GM18519 (cell line): ENCODE data around the gene WDCP.
"Not testable (repeated sequence)": the region's sequence is repeated elsewhere in the genome, so short reads cannot be mapped to it uniquely, and the experiment has no call there.

Source experiments
- ATAC-seq: cut with Tn5 transposase; IDR thresholded peaks from one replicate; pipeline ENCODE4 v1.9.1; 2021; ENCODE audit warnings: mild to moderate bottlenecking, moderate library complexity; ENCODE audit not compliant: unreplicated experiment, low FRiP score

Gene WDCP

DNA sequence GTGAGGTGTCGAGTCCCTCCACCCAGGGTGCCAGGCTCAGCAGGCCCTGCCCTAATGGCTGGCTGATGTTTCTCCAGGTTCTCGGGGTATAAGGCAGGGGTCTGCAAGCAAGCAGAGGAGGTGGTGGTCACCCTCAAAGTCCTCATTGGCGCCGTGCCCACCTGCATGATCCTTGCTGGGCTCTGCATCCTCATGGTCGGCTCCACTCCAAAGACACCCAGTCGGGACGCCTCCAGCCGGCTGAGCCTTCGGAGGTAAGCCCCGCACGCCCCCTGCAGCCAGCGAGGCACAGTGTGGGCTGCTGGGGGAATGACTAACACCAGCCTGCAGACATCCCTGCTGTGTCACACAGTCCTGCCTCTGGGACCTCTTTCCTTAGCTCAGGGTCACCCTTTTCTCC, 23.2 kb downstream of the WDCP start:
- no peak for ATAC-seq

DNA sequence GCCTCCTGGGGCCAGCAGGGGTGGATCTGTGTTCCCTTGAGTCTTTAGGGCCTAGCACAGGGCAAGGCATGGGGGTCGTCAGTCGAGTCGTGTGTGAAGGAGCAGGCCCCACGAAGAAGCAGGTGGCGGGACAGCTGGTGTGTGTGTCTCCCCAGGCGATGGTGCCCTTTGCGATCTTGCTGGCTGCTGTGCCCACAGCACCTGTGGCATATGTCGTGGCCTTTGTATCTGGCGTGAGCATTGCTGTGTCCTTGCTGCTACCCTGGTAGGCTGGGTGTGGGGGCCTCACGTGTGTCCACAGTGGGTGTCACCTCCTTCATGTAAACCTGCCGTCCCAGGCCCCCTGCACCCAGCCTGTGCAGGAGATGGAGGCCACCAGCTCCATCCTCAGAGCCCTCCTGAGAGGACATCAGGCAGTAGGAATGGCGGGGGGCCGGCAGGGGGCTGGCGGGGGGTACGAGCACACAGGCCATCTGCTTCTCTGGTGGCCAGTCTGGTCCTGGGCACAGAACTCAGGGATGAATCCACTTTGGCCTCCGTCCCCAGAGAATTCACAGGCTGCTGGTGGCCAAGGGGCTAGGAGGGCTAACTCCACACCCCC, 24.1 kb downstream of the WDCP start:
- no peak for ATAC-seq

DNA sequence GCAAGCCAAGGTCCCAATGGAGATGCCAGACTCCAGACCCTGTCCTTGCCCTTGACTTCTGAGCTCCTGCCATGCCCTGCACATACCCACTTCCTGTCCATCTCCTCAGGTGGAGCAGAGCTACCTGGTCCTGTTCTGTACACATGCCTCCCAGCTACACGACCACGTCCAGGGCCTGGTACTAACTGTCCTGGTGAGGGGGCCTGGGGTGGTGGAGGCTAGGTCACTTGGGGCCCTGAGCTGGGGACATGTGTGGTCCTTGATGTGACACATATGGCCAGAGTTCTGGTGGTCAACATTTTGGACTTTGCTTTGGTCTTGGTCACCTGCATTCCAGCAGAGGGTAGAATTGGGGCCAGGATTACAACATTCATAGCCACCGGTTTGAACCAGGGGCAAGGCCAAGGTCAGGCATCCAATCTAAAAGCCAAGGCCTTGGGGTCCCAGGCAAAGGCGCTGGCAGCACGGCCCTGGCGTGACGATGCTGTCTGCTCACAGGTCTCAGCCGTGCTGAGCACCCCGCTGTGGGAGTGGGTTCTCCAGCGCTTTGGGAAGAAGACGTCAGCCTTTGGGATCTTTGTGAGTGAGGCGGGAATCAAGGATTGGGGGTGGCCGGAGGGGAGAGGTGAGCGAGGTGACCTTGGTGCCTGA, 24.7 kb downstream of the WDCP start:
- no peak for ATAC-seq

DNA sequence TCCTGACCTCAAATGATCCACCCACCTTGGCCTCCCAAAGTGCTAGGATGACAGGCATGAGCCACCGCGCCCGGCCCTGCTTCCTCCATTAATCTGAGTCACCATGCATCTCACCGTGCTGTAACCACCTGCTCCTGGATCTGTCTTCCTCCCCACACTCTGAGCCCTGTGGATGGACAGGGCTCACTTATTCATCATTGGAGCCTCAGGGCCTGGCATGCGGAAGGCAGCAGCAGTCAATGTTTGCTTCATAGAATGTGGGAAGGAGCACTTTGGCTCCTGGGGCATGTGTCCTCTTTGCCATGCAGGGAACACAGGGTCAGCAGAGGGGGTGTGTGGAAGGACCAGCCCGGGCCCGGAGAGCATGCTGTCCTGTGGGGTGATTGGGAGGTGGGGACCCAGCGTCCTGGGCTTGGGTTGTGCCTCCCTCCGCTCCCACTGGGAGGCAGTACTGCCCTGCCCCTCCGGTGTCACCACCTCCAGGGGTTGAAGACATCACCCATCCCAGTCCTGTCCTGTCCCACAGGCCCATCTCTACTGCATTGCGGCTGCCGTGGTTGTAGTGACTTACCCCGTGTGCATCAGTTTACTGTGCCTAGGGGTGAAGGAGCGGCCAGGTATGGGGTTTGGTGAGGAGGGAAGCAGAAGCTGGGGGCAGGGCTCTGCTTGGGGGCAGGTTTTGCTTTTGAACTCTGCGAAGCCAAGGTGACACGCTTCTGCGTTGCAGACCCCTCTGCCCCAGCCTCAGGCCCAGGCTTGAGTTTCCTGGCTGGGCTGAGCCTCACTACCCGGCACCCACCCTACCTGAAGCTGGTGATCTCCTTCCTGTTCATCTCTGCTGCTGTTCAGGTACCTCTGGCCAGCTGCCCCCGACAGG, 25.8 kb downstream of the WDCP start:
- no peak for ATAC-seq

DNA sequence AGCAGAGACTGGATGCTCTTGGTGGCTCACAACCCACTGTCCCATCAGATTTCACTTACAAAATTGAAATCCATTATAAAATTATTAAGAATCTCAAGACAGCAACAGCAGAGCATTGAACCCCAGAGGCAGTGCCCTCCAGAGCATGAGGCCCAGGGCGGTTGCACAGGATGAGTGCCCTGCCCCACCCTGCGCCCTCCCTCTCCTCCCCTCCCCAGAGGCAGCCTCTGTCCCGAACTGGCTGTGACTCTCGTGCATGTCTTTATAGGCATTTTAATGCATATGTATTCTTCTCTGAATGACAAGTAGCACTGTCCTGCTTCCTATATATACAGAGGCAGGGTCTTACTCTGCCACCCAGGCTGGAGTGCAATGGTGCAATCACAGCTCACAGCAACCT, 26.9 kb downstream of the WDCP start:
- ATAC-seq = no peak

DNA sequence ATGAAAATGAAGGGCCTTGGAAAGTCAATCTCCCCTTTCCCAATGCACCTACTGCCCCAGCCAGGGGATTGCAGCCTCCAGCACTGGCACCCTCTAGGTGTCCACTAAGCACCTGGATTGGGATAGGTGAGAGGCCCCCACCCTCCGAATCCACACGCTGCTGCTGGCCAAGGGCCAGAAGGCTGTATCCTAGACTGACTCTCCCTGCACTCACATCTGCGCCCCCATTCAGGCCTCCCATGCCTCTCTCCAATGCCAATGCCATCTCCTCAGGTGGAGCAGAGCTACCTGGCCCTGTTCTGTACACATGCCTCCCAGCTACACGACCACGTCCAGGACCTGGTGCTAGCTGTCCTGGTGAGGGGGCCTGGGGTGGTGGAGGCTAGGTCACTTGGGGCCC, 27.5 kb downstream of the WDCP start:
- no peak for ATAC-seq

DNA sequence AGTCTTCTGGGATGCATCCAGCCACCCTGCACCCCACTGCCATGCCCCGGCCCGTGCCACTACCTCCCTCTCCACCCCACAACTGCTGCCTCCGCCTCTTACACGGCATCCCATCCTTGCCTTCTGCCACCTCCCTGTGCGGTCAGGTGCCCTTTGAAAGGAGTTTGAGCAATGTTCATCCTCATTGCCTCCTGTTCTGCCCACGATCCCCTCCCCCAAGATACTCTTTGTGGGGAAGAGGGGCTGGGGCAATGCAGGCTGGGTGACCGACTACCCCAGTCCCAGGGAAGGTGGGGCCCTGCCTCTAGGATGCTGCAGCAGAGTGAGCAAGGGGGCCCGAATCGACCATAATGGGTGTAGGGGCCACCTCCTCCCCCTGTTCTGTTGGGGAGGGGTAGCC, 28.9 kb downstream of the WDCP start:
- no peak for ATAC-seq

DNA sequence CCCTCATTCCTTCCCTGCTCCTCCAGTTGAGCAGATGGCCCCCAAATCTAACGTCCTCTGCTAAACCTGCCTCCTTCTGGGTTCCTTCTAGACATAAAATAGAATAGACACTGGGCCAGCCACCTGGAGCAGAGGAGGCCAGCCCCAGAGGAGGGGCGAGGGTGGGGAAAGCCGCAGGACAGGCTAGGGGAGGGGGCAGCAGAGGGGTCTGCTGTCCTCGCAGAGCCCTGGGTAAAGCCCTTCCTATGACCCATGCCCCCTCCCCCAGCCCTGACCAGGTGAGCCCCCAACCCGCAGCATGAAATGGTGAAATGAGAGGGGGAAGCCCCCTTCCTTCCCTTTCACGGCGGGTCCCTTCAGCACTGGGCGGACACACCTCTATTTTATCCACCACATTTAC, 29.5 kb downstream of the WDCP start:
- ATAC-seq = no peak

DNA sequence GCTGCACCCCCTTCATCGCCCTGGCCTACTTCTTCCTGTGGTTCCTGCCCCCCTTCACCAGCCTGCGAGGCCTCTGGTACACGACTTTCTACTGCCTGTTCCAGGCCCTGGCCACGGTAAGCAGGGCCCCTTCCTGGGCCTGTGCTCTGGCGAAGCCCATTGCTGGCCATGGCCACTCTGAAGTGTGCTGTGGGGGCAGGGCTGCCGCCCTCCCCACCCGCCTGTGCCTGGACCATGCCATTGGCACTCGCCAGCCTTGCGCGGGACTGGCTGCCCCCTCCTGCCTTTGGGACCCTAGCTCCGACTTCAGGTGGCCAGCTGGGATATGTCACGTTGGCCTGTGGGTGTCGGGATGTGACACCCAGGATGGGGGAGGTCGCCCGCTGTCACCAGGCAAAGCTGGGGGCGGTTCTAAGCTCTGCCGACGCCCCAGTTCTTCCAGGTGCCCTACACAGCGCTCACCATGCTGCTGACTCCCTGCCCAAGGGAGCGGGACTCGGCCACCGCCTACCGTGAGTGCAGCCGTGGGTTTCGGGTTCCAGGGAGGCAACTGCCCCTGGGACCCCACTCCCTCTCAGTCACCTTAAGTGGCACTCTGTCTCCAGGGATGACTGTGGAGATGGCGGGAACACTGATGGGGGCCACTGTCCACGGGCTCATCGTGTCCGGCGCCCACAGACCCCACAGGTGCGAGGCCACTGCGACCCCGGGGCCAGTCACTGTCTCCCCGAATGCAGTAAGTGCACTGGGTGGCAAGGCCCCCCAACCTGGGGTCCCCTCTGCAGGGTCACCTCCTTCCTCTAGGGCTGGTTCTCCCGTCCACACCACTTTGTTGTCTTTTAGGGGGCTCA, 30.1 kb downstream of the WDCP start:
- no peak for ATAC-seq

DNA sequence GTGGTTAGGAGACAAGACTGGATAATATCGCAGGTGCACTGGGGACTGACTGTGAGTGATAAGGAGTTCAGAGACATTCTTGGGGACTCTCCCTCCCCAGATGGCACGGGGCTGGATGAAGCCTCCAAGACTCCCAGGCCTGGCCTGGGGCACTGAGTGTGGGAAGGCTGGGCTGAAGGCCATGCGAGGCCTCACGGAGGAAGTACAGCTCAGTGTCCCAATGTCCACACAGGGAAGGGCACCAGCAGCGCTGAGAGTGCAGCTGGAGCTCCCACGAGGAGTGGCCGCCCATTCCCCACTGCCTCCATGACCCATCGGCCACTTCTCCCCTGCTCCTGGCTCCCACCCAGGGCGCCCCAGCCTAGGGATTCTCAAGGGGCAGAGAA, 30.8 kb downstream of the WDCP start:
- no peak for ATAC-seq

DNA sequence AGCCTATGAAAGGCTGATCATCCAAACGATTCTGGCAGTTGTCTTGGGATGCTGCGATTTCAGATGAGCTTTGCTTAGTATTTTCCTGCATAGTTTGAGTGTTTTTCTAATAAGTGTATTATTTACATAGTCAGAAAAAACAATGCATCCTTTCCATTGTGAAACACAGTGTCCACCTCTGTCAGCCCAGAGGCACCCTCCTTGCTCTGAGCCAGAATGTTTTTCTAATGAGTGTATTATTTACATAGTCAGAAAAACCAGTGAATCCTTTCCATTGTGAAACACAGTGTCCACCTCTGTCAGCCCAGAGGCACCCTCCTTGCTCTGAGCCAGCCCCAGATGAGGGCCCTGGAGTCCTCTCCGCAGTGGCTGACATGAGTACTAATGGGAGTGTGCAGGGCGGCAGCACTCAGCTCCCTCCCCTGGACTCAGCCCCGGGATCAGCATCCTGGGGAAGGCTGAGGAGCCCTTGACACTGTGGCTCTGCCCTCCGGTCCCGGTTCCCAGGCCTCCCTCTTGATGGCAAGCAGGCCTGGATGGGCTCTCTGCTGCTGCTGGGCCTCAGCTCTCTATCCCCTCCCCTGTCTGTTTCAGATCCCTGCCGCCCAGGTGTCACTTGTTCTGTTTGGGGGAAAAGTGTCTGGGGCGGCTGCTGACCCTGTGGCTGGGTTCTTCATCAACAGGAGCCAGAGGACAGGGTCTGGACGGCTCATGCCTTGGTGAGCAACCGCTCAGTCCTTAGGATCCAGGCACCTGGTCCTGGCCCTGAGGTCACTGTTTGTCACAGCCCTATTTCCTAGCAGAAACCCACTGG, 31.4 kb downstream of the WDCP start:
- no peak for ATAC-seq

DNA sequence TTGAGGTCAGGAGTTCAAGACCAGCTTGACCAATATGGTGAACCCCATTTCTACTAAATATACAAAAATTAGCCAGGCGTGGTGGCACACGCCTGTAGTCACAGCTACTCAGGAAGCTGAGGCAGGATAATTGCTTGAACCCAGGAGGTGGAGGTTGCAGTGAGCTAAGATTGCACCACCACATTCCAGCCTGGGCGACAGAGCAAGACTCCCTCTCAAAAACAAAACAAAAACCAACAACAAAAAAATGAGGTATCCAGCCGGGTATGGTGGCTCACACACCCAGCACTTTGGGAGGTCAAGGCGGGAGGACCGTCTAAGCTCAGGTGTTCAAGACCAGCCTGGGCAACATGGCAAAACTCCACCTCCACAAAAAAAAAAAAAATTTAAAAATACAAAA, 32.3 kb downstream of the WDCP start:
- ATAC-seq = not testable (repeated sequence)

DNA sequence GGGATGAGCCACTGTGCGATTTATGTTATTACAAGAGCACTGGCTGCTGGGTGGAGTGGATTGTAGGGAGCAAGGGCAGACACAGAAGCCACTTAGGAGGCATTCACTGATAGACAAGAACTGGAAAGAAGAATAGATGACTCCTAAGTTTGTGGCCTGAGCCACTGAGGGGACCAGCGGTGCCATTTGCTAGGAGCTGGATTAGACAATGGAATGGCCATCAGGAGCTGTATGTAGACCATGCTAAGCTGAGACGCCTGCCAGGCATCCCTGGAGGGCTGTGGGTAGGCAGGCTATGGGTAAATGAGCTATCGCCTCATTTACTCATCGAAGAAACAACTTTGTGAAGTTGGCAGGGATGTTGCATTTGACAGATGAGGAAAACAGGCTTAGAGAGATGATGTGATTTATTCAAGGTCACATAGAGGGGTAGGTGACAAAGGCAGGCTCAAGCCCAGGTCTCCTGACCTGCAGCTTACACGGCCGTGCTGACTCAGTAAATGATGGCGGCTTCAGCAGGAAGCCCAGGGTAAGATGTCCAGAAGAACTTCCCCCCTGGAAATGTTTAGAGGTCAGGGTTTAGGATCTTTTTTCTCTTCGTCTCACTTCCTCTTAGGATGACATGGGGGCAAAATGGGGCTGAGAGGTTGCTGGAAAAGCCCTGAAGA, 34.5 kb downstream of the WDCP start:
- ATAC-seq = no peak

DNA sequence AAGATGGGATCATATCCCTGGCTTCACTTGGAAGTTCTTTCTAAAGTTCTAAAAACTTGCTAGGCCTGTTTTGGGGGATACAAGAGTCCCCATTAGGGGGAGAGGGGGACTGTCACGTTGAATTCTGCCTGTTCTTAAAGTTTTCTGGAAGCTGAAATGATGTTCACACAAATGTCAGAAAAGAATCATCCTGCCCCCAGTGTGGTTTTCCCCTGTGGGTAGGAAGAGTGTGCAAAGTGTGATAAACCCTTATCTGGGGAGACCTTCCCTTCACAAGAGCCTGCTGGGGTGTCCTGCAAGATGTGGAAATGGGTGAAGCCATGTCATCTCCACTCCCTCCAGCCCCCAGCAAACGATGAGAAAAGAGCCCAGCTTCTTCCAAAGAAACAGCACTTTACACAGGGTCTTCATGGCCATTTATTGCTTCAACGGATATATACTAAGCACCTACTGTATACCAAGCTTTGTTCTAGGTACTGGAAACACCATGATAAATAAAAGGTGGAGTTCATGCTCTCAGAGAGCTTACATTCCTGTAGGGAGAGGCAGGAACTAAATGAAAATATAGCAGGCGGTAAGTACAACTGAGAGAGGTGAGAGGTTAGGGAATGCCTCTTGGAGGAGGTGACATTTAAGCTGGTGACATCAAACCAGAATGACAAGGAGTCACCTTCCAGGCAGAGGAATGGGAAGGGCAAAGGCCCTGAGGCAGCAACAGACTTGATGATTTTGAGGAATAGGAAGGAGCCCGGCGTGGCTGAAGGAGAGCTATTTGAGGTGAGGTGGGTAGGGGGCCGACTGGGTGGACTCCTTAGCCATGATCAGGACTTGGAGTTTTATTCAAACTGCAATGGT, 35.7 kb downstream of the WDCP start:
- no peak for ATAC-seq

DNA sequence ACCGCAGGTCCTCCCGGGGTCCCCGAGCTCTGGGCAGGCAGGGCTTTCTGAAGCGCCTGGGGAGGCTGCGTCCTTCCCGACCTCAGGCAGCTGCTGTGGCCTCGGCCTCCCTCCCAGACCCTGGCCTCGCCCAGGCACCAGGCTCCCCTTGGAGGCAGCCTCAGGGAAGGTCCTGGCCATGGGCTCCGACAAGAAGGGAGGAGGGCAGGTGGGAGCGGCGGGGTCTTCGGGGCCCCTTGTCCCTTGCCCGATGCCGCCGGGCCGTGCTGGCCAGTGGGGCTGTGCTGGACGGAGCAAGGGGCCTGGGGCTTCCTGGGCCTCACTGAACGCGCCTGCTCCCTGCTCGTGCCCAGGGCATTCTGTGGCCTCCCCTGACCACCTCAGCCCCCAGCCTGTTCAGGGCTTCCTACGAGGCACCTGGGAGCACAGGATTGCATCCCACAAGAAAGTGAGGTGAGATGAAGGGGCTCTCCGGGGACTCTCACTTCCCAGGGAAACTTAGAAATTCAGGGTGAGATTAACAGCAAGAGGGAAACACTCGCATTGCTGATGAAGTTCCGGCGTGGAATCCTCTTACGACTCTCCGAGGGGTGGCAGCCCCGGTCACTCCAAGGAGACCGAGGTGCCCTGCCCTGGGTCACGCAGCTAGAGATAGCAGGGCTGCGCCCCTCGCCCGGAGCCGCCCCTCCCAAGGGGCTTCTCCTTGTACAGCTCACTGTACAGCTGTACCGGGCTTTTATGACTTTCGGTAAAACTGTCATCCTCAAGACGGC, 36.5 kb downstream of the WDCP start:
- ATAC-seq = no peak

DNA sequence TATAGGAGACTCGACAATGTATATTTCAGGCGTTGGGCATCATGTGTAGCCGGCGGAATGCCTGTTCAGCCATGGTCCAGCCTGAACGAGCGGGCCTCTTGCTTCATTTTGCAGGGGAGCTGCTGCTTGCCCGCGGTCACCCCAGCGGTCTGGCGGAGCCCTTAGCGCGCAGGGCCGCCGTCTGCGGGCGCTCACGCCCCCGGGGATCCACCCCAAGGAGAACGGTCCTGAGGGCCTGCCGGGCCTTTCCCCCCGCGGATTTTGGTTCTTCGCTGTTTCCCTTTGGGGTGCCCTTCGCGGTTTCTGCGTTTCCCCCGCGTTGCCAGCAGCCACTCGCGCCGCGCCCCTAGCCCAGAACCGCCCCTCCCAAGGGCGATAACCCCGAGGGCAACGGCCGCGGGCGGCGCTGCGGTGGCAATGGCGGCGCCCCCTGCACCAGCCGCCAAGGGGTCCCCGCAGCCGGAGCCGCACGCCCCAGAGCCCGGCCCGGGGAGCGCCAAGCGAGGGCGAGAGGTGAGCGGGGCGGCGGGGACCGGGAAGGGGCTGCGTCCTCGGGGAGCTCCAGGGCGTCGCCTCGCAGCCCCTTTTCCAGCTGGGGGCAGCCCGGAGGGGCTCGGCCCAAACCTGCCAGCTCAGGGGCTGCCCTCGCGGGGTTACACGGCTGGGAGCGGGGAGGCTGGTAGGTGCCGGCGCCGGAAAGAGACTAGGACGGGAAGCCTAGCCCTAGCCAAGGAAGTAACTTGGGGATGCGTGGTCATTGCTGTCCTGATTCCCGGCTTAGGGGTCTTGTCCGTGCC, 37.3 kb downstream of the WDCP start, which contains the start of gene MFSD2B:
TSS of gene MFSD2B (plus strand) at position 406 of the 797 bp plus-strand sequence. CDS start at position 418, 12 bp downstream.
- no peak for ATAC-seq

DNA sequence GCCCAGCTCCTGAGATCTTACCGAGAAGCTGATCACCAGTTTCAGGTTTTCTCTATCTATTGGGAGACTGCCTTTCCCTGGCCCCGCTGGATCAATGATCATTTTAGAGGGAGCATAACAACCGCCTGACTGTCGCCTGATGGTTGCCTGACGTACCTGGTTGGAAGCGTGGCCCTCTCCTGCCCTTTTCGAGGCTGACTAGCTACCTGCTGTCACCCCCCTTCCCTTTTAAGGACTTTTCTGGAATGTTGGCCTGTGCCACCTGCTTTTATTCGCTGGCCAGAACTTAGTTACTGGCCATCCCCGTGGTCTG, 37.9 kb downstream of the WDCP start:
- ATAC-seq = no peak
